ENCODE measurements around the gene BSDC1.

Gene BSDC1

DNA sequence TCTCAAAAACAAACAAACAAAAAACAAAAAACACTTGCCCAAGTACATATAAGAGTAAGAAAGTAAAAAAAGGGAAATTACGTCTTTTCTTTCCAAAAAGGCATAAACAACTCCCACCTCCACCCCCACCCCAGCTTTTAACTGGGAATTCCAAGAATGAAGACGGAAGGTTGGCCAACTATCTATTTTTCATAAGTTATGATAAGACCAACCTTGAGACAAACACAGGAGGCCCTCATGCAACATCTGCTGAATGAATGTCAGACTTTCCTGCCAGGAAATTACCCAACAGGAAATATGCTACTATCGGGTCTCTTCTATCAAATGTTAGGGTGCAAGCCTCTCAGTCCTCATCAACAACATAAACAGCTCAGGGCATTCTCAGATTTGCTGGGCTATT lies 1.9 kb downstream of the BSDC1 start:
- H3K9me3 ChIP-seq (ENCODE audit: insufficient read depth, low read depth, low read length) = no peaks in the 10 kb centered on the region
- no peak overlapping the region for H3K4me3 ChIP-seq (ENCODE audit: low read length)
- no peaks in the 10 kb centered on the region for H3K27me3 ChIP-seq (ENCODE audit: insufficient read depth, low read length)
- no peak overlapping the region for H3K27ac ChIP-seq (ENCODE audit: low read depth, low read length)
- WGBS = 95% methylated on average over 3 of the region's 3 CpGs
- no peak overlapping the region for H3K9ac ChIP-seq (ENCODE audit: low read depth, low read length)
- peaks cover 48% of the 10 kb centered on the region for H3K36me3 ChIP-seq (ENCODE audit: insufficient read depth, low read length)
- H3K4me1 ChIP-seq (ENCODE audit: insufficient read depth, low read length) = peaks cover 7% of the 10 kb centered on the region

DNA sequence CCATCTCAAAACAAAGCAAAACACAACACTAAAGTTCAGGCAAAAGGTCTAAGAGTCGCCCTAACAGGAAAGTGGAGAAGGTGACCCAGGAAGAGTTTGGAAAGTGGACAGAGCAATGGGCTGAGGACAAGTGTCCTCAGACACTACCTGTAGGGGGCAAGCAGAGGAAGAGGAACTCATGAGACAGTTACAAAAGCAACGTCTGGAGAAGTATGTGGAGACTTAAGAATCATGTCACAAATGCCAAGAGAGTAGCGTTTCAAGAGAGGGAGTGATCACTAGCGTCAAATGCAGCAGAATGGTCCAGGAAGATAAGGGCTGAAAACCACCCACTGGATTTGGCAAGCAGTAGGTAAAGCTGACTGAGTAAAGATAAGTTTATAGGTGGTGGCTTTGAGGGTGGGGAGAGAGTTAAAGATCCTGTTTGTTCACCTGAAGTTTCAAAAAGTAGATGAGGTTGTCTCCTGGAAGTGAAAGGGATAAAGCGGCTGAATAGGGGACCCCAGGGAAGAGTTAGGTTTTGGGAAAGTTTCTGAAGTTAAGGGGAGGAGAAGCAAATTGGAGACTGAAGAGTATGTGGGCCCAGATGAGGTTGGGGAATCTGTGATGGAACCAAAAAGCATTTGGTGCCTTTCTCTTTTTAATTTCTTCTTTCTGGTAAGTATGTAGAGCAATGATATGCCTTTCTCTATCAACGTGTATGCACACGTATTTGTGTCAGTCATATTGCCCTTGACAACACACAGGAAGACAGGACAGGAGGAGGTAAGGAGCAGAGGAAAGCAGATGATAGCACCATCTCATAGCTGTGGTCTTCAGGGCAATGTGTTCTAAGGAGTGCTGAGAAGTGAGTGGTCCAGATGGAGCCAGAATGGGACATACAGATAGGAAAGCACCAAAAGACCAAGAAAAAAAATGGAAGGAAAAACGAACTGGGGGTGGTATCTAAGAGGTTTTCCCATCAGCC lies 3.1 kb downstream of the BSDC1 start:
- WGBS = 90% methylated on average over 8 of the region's 8 CpGs

DNA sequence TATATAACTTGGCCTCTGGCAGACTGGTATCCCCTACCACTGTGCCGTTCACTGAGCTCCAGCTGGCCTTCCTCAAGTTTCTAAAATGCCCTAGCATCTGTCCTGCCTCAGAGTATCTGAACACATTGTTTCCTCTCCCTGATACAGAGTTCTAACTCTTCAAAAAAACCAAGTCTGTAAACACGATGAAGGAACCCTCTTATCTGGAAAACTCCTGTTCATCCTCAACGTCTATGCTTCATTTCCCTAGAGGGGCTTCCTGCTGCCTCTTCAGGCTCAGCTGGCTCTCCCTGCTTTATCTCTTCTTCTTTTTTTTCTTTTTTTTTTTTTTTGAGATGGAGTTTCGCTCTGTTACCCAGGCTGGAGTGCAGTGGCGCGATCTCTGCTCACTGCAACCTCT lies 5.6 kb downstream of the BSDC1 start:
- no peak overlapping the region for H3K4me3 ChIP-seq (ENCODE audit: low read length)
- H3K27ac ChIP-seq (ENCODE audit: low read depth, low read length) = no peak overlapping the region
- H3K27me3 ChIP-seq (ENCODE audit: insufficient read depth, low read length) = no peaks in the 10 kb centered on the region
- no peaks in the 10 kb centered on the region for H3K9me3 ChIP-seq (ENCODE audit: insufficient read depth, low read depth, low read length)
- WGBS = 95% methylated on average over 6 of the region's 6 CpGs
- H3K36me3 ChIP-seq (ENCODE audit: insufficient read depth, low read length) = peaks cover 81% of the 10 kb centered on the region
- H3K4me1 ChIP-seq (ENCODE audit: insufficient read depth, low read length) = peaks cover 6% of the 10 kb centered on the region
- no peak overlapping the region for H3K9ac ChIP-seq (ENCODE audit: low read depth, low read length)

More for the DNA sequence above, 3.1 kb downstream of the BSDC1 start:
- Histone ChIP-seq H3K36me3 (ENCODE audit: insufficient read depth, low read length) (peaks cover 58% of the 10 kb centered on the region), H3K9me3 (ENCODE audit: insufficient read depth, low read depth, low read length) (no peaks in the 10 kb centered on the region), H3K4me1 (ENCODE audit: insufficient read depth, low read length) (peaks cover 7% of the 10 kb centered on the region), H3K27ac (ENCODE audit: low read depth, low read length) (no peak overlapping the region), H3K4me3 (ENCODE audit: low read length) (no peak overlapping the region), H3K27me3 (ENCODE audit: insufficient read depth, low read length) (no peaks in the 10 kb centered on the region), H3K9ac (ENCODE audit: low read depth, low read length) (no peak overlapping the region)

DNA sequence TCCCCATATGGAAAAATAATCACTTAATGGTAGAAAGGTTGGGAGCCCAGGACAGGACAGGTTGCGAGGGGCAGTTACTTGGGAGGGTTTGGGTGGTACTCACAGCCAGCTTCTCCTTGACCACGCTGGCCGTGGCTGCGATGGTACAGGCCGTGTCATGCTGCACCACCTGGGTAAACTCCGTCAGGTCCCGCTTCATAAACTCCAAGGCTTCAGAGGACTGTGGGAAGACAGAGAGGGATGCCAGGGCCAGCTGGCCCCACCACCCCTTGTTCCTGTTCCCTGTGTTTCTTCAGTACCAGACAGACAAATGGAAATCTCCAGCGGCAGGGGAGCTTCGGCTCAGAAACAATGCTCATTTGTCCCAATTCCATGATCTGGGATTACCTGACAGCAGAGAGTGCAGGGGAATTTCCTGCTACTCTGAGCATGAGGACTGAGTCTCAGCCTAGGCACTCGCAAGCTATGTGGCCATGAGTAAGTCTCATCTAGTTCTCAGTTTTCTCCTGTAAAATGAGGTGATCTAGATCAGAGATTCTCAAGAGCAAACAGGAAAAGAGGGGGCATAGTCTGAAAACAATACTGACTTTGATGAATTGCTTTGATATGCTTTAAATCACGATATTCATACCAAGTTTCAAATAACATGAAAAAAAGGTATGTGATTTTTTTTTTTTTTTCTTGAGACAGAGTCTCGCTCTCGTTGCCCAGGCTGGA lies 7.4 kb downstream of the BSDC1 start:
- H3K4me3 ChIP-seq (ENCODE audit: low read length) = no peak overlapping the region

DNA sequence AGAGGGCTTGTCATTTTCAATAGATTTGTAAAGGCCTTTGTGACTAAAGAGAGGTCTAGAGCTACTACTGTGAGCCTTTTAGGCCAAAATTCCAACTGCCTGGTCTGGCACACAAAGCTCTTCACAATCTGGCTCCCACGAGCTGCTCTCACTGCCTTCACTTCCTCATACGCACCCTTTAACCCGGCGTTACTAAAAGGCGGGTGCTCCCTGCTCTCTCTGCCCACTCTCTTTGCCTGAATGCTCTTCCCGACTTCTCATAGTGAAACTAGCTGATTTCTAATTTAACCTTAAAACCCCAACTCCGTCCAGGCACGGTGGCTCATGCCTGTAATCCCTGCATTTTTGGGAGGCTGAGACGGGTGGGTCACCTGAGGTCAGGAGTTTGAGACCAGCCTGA lies 14.2 kb downstream of the BSDC1 start:
- Histone ChIP-seq H3K9ac (ENCODE audit: low read depth, low read length) (no peak overlapping the region), H3K27ac (ENCODE audit: low read depth, low read length) (no peak overlapping the region), H3K4me1 (ENCODE audit: insufficient read depth, low read length) (no peaks in the 10 kb centered on the region), H3K36me3 (ENCODE audit: insufficient read depth, low read length) (peaks cover 98% of the 10 kb centered on the region), H3K27me3 (ENCODE audit: insufficient read depth, low read length) (no peaks in the 10 kb centered on the region), H3K9me3 (ENCODE audit: insufficient read depth, low read depth, low read length) (no peaks in the 10 kb centered on the region), H3K4me3 (ENCODE audit: low read length) (no peak overlapping the region)
- 97% methylated on average over 9 of the region's 9 CpGs for WGBS

More for the DNA sequence above, 7.4 kb downstream of the BSDC1 start:
- Histone ChIP-seq H3K4me1 (ENCODE audit: insufficient read depth, low read length) (no peaks in the 10 kb centered on the region), H3K9ac (ENCODE audit: low read depth, low read length) (no peak overlapping the region), H3K9me3 (ENCODE audit: insufficient read depth, low read depth, low read length) (no peaks in the 10 kb centered on the region), H3K36me3 (ENCODE audit: insufficient read depth, low read length) (peaks cover 93% of the 10 kb centered on the region), H3K27me3 (ENCODE audit: insufficient read depth, low read length) (no peaks in the 10 kb centered on the region), H3K27ac (ENCODE audit: low read depth, low read length) (no peak overlapping the region)
- 95% methylated on average over 12 of the region's 13 CpGs for WGBS

DNA sequence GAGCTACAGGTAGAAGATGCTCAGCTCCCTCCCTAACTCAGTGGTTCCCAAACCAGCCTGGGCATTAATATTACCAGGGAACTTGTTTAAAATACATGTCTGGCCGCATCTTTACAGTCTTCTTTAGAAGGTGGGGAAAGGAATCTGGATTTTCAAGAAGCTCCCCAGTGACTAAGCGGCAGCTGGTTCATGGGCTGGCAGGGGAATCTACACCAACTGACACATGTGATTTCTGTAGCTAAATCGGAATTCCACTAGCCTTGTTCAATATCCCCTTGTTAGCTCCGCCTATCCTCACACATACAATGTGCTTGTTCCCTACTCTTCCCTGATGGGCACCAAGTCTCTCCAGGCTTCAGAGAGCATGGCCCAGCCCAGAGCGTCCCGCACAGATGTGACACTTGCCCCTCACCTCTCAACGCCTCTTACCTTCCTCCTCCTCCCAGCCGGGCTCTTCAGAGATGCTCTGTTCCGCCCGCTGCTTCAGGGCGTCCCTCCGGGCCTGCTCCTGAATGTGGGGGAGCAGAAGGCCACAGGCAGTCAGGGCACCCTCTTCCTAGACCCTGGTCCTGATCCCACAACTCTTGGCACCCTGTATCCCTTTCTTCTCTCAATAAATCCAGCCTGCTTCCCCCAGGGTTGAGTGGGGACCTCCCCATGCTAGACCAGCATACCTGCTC lies 16.6 kb downstream of the BSDC1 start:
- H3K4me3 ChIP-seq (ENCODE audit: low read length) = no peak overlapping the region
- 97% methylated on average over 12 of the region's 12 CpGs for WGBS
- no peaks in the 10 kb centered on the region for H3K4me1 ChIP-seq (ENCODE audit: insufficient read depth, low read length)
- H3K27ac ChIP-seq (ENCODE audit: low read depth, low read length) = no peak overlapping the region
- no peak overlapping the region for H3K9ac ChIP-seq (ENCODE audit: low read depth, low read length)
- no peaks in the 10 kb centered on the region for H3K27me3 ChIP-seq (ENCODE audit: insufficient read depth, low read length)
- no peaks in the 10 kb centered on the region for H3K9me3 ChIP-seq (ENCODE audit: insufficient read depth, low read depth, low read length)
- H3K36me3 ChIP-seq (ENCODE audit: insufficient read depth, low read length) = peaks cover 97% of the 10 kb centered on the region

DNA sequence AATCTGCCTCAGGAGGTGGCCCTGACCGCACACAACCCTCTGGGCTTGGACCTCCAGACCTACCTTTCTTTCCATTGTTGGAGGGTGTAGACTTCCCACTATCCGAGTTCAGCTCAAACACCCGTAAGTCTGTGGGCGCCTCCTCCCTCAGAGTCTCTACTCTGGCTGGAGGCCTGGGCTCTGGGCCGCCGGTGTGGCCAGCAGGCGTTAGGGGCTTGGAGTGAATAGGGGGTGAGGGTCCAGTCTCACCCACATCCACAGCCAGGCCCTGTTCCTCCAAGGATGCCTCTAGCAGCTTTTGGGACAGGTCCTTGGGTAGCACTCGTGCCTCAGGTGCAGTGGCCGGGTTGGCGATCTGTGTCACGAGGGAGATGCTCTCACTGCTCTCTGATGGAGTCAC lies 18.0 kb downstream of the BSDC1 start:
- Histone ChIP-seq H3K4me3 (ENCODE audit: low read length) (no peak overlapping the region), H3K36me3 (ENCODE audit: insufficient read depth, low read length) (peaks cover 95% of the 10 kb centered on the region), H3K4me1 (ENCODE audit: insufficient read depth, low read length) (no peaks in the 10 kb centered on the region), H3K27ac (ENCODE audit: low read depth, low read length) (no peak overlapping the region), H3K9ac (ENCODE audit: low read depth, low read length) (no peak overlapping the region), H3K9me3 (ENCODE audit: insufficient read depth, low read depth, low read length) (no peaks in the 10 kb centered on the region), H3K27me3 (ENCODE audit: insufficient read depth, low read length) (no peaks in the 10 kb centered on the region)
- WGBS = 93% methylated on average over 11 of the region's 11 CpGs

DNA sequence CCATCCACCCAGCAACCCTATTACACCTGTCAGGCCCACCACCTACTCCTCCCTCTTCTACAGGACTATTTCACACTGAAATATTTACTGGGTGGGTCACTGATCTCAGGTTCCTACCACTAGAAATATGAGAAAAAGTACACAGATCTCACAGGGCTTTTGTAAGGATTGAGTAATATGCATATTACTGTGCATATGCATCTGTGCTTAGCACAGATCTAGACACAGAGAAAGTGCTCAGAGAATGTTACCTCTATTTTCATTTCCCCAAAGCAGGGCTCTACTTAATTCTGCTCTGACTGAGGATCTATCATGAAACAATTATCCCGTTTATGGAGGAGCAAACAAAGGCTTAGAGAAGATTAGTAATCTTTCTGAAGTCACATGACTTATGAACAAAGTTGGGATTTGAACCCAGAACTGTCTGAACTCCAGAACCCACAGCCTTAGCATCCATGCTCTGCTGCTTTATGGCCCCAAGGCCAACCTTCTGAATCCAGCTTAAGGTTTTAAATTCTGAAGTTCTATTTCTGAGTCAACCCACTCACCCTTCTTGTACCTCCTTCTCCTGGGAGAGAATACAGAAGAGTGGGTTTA lies 20.1 kb downstream of the BSDC1 start:
- no peaks in the 10 kb centered on the region for H3K27me3 ChIP-seq (ENCODE audit: insufficient read depth, low read length)
- 88% methylated on average over 1 of the region's 1 CpG for WGBS
- H3K27ac ChIP-seq (ENCODE audit: low read depth, low read length) = no peak overlapping the region
- peaks cover 85% of the 10 kb centered on the region for H3K36me3 ChIP-seq (ENCODE audit: insufficient read depth, low read length)
- no peak overlapping the region for H3K4me3 ChIP-seq (ENCODE audit: low read length)
- H3K9me3 ChIP-seq (ENCODE audit: insufficient read depth, low read depth, low read length) = no peaks in the 10 kb centered on the region
- no peaks in the 10 kb centered on the region for H3K4me1 ChIP-seq (ENCODE audit: insufficient read depth, low read length)
- no peak overlapping the region for H3K9ac ChIP-seq (ENCODE audit: low read depth, low read length)

DNA sequence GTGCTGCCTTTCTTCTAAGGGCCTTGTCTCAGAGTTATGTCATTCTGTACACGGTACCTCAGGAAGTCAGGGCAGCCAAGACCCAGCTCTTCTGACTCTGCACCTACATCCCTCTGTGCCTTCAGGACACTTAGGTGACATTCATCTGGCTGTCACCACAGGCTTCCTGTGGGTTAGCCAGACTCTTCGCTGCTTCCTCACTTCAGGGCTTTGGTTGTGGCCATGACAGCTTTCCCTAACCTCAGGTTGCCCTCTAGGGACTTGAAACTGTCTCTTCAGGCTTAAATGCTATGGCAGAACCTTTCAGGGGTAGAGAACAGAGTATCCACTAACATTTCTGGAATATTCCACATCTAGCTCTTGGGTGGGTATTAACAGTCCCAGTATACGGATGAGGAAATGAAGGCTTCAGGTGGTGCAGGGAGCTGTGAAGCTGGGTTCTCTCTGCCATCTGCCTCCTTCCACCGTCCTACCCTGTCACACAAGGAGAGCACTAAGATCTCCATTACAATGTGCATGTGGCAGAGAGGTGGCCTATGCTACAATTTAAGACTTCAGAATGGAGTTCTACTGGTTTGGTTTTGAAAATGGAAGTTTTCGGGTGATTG lies 22.0 kb downstream of the BSDC1 start:
- no peaks in the 10 kb centered on the region for H3K4me1 ChIP-seq (ENCODE audit: insufficient read depth, low read length)
- H3K27me3 ChIP-seq (ENCODE audit: insufficient read depth, low read length) = no peaks in the 10 kb centered on the region
- peaks cover 84% of the 10 kb centered on the region for H3K36me3 ChIP-seq (ENCODE audit: insufficient read depth, low read length)
- H3K4me3 ChIP-seq (ENCODE audit: low read length) = no peak overlapping the region
- no peak overlapping the region for H3K9ac ChIP-seq (ENCODE audit: low read depth, low read length)
- no peaks in the 10 kb centered on the region for H3K9me3 ChIP-seq (ENCODE audit: insufficient read depth, low read depth, low read length)
- 94% methylated on average over 4 of the region's 5 CpGs for WGBS
- no peak overlapping the region for H3K27ac ChIP-seq (ENCODE audit: low read depth, low read length)

DNA sequence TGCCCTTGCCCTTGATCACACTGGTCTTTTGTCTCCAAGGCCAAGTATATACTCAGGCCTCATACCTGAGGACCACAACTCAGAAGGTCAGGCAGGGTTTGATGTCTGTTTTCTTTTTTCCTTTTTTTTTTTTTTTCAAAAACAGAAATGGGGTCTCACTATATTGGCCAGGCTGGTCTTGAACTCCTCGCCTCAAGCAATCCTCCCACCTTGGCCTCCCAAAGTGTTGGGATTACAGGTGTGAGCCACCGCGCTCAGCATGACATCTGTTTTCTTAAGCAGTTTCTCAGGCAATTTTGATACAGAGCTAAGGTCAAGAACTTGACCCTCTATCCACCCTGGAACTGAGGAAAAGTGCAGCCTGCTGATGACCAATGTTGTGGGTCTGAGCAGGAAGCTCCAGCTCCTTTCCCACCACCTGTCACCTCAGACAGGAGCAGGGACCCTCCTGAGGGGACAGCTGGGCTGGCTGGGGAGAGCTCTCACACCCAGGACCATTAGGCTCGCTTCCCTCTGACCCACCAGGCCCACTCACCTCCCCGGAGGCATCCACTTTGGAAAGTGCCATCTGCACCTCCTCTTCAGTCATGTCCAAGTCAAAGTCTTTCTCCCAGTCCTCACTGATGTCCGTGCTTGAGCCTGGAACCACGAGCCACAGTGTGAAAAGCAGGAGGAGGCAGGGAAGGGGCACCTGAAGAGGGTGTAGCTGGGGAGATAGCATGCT lies 26.2 kb downstream of the BSDC1 start:
- H3K4me3 ChIP-seq (ENCODE audit: low read length) = no peak overlapping the region
- no peak overlapping the region for H3K27ac ChIP-seq (ENCODE audit: low read depth, low read length)
- WGBS = 93% methylated on average over 7 of the region's 7 CpGs
- H3K27me3 ChIP-seq (ENCODE audit: insufficient read depth, low read length) = no peaks in the 10 kb centered on the region
- peaks cover 78% of the 10 kb centered on the region for H3K36me3 ChIP-seq (ENCODE audit: insufficient read depth, low read length)
- no peaks in the 10 kb centered on the region for H3K9me3 ChIP-seq (ENCODE audit: insufficient read depth, low read depth, low read length)
- H3K9ac ChIP-seq (ENCODE audit: low read depth, low read length) = no peak overlapping the region
- H3K4me1 ChIP-seq (ENCODE audit: insufficient read depth, low read length) = no peaks in the 10 kb centered on the region

Measured in HUES64 (cell line).